ENCODE results near the gene ZNF618. TPM values are rescaled to one million over a fixed set of nuclear protein-coding genes. Genes with fewer than 3 reads are reported as not detected.

ZNF618 gene
- total and polyA plus RNA-seq, 4 donors: 4.9 to 17.3 (median 11.4) TPM

DNA sequence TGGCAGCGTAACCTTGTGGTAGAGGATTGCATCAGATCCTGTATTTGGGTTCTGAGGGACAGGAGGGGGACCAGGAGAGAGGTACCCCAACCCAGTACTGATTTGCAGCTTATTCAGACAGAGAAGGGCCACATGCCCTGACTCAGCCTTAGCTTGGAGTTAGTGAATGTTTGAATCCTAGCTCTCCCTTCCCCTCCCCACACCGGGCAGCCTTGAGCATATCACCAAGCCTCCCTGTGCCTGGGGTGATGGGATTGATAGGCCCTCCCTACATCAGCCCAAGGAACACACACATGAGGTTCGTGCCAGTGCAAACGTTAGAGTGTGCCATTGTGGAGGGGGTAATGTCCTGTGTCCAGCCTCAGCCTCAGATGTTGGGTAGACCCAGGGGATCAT is 130.0 kb downstream of the ZNF618 start:
- WGBS, 2 donors: 94% methylated on average over 4 of the region's 4 CpGs

DNA sequence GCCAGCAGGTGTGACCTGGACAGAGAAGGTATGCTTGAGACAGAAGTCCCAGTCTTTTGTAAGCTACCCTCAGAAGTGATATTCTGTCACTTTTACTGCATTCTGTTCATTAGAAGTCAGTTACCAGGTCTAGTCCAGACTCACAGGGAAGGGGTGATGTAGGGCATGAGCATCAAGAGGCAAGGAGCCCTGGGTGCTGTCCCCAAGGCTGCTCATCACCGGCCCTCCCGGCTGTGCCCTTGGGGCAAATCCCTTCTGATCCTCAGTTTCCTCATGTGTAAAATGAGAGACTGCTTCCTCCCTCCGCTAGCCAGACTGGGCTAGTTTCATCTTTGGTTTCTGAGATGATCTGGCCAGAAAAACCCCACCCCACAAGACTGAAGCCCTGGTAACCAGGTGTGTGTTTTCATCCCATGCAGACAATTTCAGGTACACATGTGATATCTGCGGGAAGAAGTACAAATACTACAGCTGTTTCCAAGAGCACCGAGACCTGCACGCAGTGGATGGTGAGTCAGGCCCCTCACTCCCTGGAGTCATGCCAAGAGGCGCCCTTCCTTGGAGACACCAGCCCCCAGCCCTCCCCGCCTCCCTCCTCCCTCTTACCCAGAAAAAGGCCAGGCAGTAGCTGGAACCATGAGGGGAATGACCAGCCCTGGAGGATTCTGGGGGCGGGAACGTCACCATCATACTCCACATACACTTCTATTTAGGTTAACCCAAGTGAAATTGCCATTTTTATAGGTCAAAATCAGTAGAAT is 131.0 kb downstream of the ZNF618 start:
- no peaks in the 10 kb centered on the region for H3K27me3 ChIP-seq (ENCODE audit: control insufficient read depth in 1 of 2, insufficient read depth in 2 of 2, low read length in 1 of 2)
- H3K4me1 ChIP-seq (ENCODE audit: control insufficient read depth in 1 of 2, insufficient read depth in 2 of 2, low read length in 2 of 2): no peaks in the 10 kb centered on the region
- 84 to 87% methylated on average over 10 of the region's 10 CpGs for WGBS, 2 donors
- H3K4me3 ChIP-seq (ENCODE audit: low read length in 2 of 2): no peak overlapping the region
- no peak overlapping the region for H3K27ac ChIP-seq (ENCODE audit: low read depth in 1 of 2, low read length in 2 of 2)
- intact Hi-C loops (cut with DNase I): no loop called here
- ATAC-seq (ENCODE audit: low FRiP score) (no peak), DNase-seq (peak in 1 of 2 donors; percentile 57)
- H3K36me3 ChIP-seq (ENCODE audit: control insufficient read depth in 1 of 2, insufficient read depth in 2 of 2, low read length in 1 of 2): peaks cover under 1 to 5% of the 10 kb centered on the region in 2 donors
- H3K9me3 ChIP-seq (ENCODE audit: control insufficient read depth, low read length): no peaks in the 10 kb centered on the region

More for the DNA sequence above, 130.0 kb downstream of the ZNF618 start:
- intact Hi-C loops (cut with DNase I): no loop called here
- H3K4me3 ChIP-seq (ENCODE audit: low read length in 2 of 2): no peak overlapping the region
- ATAC-seq (ENCODE audit: low FRiP score): no peak
- H3K9me3 ChIP-seq (ENCODE audit: control insufficient read depth, low read length): no peaks in the 10 kb centered on the region
- H3K27me3 ChIP-seq (ENCODE audit: control insufficient read depth in 1 of 2, insufficient read depth in 2 of 2, low read length in 1 of 2): no peaks in the 10 kb centered on the region
- H3K27ac ChIP-seq (ENCODE audit: low read depth in 1 of 2, low read length in 2 of 2): no peak overlapping the region
- H3K4me1 ChIP-seq (ENCODE audit: control insufficient read depth in 1 of 2, insufficient read depth in 2 of 2, low read length in 2 of 2): no peaks in the 10 kb centered on the region
- DNase-seq: peak in 1 of 2 donors; percentile 23
- H3K36me3 ChIP-seq (ENCODE audit: control insufficient read depth in 1 of 2, insufficient read depth in 2 of 2, low read length in 1 of 2): peaks cover 0 to 2% of the 10 kb centered on the region in 2 donors

DNA sequence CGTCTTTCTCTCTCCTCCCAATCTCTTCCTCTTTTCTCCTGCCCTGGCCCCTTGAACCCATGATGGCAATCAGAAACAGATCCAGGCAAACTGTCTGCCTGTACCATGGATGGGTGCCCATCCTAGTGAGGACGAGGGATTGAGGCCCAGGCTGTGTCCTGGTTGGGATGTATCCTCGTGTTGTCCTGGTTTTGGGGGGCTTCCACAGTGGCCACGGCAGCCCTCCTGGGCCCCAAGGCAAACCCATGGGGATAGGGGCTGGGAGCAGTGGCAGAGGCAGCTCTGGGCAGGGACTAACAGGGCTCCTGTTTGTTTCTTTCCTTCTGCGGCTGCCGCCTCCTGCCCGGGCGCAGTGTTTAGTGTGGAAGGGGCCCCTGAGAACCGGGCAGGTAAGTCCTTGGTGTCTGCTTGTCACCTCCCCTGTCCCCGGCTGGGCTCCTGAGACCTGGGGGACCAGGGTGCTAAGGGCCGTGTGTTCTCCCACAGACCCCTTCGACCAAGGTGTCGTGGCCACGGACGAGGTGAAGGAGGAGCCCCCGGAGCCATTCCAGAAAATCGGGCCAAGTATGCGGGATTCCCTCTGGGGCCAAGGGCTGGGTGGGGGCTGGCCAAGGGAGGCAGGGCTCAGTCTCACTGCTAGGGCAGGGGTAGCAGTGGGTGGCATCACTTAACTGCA is 132.0 kb downstream of the ZNF618 start:
- Histone ChIP-seq H3K9me3 (ENCODE audit: control insufficient read depth, low read length) (no peaks in the 10 kb centered on the region), H3K4me3 (ENCODE audit: low read length in 2 of 2) (no peak overlapping the region), H3K4me1 (ENCODE audit: control insufficient read depth in 1 of 2, insufficient read depth in 2 of 2, low read length in 2 of 2) (no peaks in the 10 kb centered on the region), H3K27me3 (ENCODE audit: control insufficient read depth in 1 of 2, insufficient read depth in 2 of 2, low read length in 1 of 2) (no peaks in the 10 kb centered on the region), H3K36me3 (ENCODE audit: control insufficient read depth in 1 of 2, insufficient read depth in 2 of 2, low read length in 1 of 2) (peaks cover 4 to 5% of the 10 kb centered on the region in 2 donors), H3K27ac (ENCODE audit: low read depth in 1 of 2, low read length in 2 of 2) (no peak overlapping the region)
- WGBS, 2 donors: 83 to 86% methylated on average over 14 to 18 of the region's 18 CpGs
- intact Hi-C loops (cut with DNase I): no loop called here
- no peak for ATAC-seq (ENCODE audit: low FRiP score)
- DNase-seq: peak in 1 of 2 donors; percentile 69

DNA sequence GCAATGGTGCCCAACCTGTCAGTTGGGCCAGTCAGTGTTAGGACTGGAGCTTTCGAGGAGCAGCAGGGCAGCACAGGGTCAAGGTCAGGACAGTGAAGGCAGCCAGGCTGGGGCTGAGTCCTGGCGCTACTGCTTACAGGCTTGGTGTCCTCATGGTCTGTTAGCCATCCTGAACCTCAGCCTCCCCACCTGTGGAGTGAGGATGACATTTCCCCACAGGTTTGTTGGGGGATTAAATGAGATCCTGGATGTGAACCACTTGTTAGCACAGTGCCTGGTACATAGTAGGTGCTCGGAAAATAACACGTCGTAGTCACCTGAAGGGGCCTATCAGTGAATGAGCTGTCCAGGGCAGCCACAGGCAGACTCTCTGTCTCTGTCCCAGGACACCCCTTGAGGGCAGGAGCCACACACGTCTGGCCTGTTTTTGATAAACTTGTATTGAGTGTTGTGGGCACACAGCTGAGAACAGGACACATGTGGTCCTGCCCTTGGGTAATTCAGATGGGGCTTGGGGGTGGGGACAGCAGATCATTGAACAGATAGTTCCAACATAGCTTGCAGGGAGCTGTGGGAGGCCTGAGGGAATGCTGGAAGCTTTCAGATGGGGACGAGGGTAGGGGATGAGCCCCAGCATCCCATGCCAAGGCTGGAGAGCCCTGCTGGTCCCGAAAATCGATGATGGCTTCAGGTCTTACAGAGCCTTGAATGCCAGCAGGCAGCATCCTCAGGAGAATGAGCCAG is 132.7 kb downstream of the ZNF618 start:
- H3K4me3 ChIP-seq (ENCODE audit: low read length in 2 of 2): no peak overlapping the region
- no peaks in the 10 kb centered on the region for H3K9me3 ChIP-seq (ENCODE audit: control insufficient read depth, low read length)
- H3K36me3 ChIP-seq (ENCODE audit: control insufficient read depth in 1 of 2, insufficient read depth in 2 of 2, low read length in 1 of 2): peaks cover 4 to 5% of the 10 kb centered on the region in 2 donors
- H3K4me1 ChIP-seq (ENCODE audit: control insufficient read depth in 1 of 2, insufficient read depth in 2 of 2, low read length in 2 of 2): no peaks in the 10 kb centered on the region
- intact Hi-C loops (cut with DNase I): no loop called here
- DNase-seq (peak in 1 of 2 donors; percentile 31), ATAC-seq (ENCODE audit: low FRiP score) (no peak)
- H3K27ac ChIP-seq (ENCODE audit: low read depth in 1 of 2, low read length in 2 of 2): no peak overlapping the region
- H3K27me3 ChIP-seq (ENCODE audit: control insufficient read depth in 1 of 2, insufficient read depth in 2 of 2, low read length in 1 of 2): no peaks in the 10 kb centered on the region
- 94 to 99% methylated on average over 9 of the region's 9 CpGs for WGBS, 2 donors

DNA sequence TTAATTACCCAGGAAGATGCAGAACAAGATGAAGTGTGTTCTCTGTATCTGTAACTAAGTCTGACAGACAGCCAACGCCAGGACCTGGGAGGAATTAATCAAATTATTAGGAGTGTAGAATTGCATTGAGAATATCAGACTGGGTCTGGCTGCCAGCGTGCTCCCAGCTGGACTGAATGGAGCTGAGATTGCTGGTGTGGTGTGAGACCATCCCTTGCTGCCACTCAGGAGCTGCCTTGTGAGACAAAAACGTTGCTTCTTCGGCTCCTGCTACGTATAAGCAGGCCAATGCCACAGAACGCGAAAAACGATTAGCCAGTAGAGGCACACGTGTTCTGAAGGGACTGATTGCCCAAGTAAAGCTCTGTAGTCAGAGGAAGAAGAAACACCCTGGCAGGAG is 135.2 kb downstream of the ZNF618 start:
- H3K4me1 ChIP-seq (ENCODE audit: control insufficient read depth in 1 of 2, insufficient read depth in 2 of 2, low read length in 2 of 2): no peaks in the 10 kb centered on the region
- H3K9me3 ChIP-seq (ENCODE audit: control insufficient read depth, low read length): no peaks in the 10 kb centered on the region
- intact Hi-C loops (cut with DNase I): no loop called here
- ATAC-seq (ENCODE audit: low FRiP score) (no peak), DNase-seq (peak in 1 of 2 donors; percentile 44)
- H3K27me3 ChIP-seq (ENCODE audit: control insufficient read depth in 1 of 2, insufficient read depth in 2 of 2, low read length in 1 of 2): no peaks in the 10 kb centered on the region
- no peak overlapping the region for H3K4me3 ChIP-seq (ENCODE audit: low read length in 2 of 2)
- H3K36me3 ChIP-seq (ENCODE audit: control insufficient read depth in 1 of 2, insufficient read depth in 2 of 2, low read length in 1 of 2): peaks cover 4 to 5% of the 10 kb centered on the region in 2 donors
- no peak overlapping the region for H3K27ac ChIP-seq (ENCODE audit: low read depth in 1 of 2, low read length in 2 of 2)
- 89% methylated on average over 9 of the region's 9 CpGs for WGBS, 2 donors

DNA sequence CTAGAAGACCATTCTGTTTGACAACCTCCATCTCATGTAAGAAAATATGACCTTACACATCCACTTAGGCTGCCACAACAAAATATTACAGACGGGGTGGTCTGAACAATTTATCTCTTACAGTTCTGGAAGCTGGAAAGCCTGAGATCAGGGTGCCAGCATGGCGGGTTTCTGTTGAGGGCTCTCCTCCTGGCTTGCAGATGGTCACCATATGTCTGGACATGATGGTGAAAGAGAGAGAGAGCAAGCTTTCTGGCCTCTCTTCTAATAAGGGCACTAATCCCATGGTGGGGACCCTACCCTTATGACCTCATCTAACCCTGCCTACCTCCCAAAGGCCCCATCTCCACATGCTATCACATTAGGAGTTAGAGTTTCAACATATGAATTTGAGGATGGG is 136.0 kb downstream of the ZNF618 start:
- Histone ChIP-seq H3K27ac (ENCODE audit: low read depth in 1 of 2, low read length in 2 of 2) (no peak overlapping the region), H3K9me3 (ENCODE audit: control insufficient read depth, low read length) (no peaks in the 10 kb centered on the region), H3K27me3 (ENCODE audit: control insufficient read depth in 1 of 2, insufficient read depth in 2 of 2, low read length in 1 of 2) (no peaks in the 10 kb centered on the region), H3K4me1 (ENCODE audit: control insufficient read depth in 1 of 2, insufficient read depth in 2 of 2, low read length in 2 of 2) (no peaks in the 10 kb centered on the region), H3K4me3 (ENCODE audit: low read length in 2 of 2) (no peak overlapping the region), H3K36me3 (ENCODE audit: control insufficient read depth in 1 of 2, insufficient read depth in 2 of 2, low read length in 1 of 2) (peaks cover 5 to 7% of the 10 kb centered on the region in 2 donors)
- WGBS, 2 donors: 80 to 83% methylated on average over 2 of the region's 2 CpGs
- ATAC-seq (ENCODE audit: low FRiP score) (no peak), DNase-seq (peak in 1 of 2 donors; percentile 27)
- intact Hi-C loops (cut with DNase I): no loop called here

DNA sequence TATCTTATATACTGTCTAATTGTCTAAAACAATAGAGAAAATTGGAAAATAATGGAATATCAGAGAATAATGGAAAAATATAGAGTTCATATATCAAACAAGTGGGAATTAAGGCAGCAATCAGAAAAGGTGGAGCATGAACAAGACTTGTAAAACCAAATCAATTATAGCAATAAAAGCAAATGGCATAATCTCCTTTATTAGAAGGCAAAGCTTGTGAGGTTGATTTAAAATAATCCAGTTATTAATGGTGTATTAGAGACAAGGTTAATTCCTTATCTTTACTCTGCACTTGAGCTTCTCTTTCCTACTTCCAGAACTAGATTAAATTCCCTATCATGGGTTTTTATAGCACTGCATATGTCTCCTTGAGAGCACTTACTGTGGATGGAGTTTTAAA is 137.9 kb downstream of the ZNF618 start:
- intact Hi-C loops (cut with DNase I): no loop called here
- DNase-seq (no peak), ATAC-seq (ENCODE audit: low FRiP score) (no peak)
- H3K4me1 ChIP-seq (ENCODE audit: control insufficient read depth in 1 of 2, insufficient read depth in 2 of 2, low read length in 2 of 2): no peaks in the 10 kb centered on the region
- no peak overlapping the region for H3K4me3 ChIP-seq (ENCODE audit: low read length in 2 of 2)
- H3K27ac ChIP-seq (ENCODE audit: low read depth in 1 of 2, low read length in 2 of 2): no peak overlapping the region
- H3K36me3 ChIP-seq (ENCODE audit: control insufficient read depth in 1 of 2, insufficient read depth in 2 of 2, low read length in 1 of 2): peaks cover 5 to 7% of the 10 kb centered on the region in 2 donors
- H3K27me3 ChIP-seq (ENCODE audit: control insufficient read depth in 1 of 2, insufficient read depth in 2 of 2, low read length in 1 of 2): no peaks in the 10 kb centered on the region
- no peaks in the 10 kb centered on the region for H3K9me3 ChIP-seq (ENCODE audit: control insufficient read depth, low read length)

DNA sequence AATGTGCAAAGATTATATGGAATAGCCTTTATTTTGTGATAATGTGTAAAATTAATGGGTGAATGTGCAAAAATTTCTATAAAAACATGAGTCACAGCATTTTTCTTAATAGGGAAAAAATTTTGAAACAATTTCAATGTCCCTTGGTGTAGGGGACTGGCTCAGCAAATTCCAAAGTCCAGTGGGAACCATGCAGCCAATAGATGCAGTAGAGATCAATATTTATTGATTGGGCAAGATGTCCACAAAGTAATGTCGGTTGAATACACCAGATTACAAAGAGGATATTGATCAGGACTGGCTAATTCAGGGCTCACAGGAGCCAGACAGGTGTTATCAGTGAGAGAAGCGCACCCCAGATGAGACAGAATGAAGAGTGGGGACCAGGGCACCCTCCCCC is 139.5 kb downstream of the ZNF618 start:
- DNase-seq (no peak), ATAC-seq (ENCODE audit: low FRiP score) (no peak)
- Histone ChIP-seq H3K27me3 (ENCODE audit: control insufficient read depth in 1 of 2, insufficient read depth in 2 of 2, low read length in 1 of 2) (no peaks in the 10 kb centered on the region), H3K36me3 (ENCODE audit: control insufficient read depth in 1 of 2, insufficient read depth in 2 of 2, low read length in 1 of 2) (peaks cover 6 to 7% of the 10 kb centered on the region in 2 donors), H3K9me3 (ENCODE audit: control insufficient read depth, low read length) (no peaks in the 10 kb centered on the region), H3K27ac (ENCODE audit: low read depth in 1 of 2, low read length in 2 of 2) (no peak overlapping the region), H3K4me3 (ENCODE audit: low read length in 2 of 2) (no peak overlapping the region), H3K4me1 (ENCODE audit: control insufficient read depth in 1 of 2, insufficient read depth in 2 of 2, low read length in 2 of 2) (no peaks in the 10 kb centered on the region)
- intact Hi-C loops (cut with DNase I): no loop called here
- 97 to 98% methylated on average over 2 of the region's 2 CpGs for WGBS, 2 donors

Measured in aorta (tissue), 5 donors.